Karpas-422 (cell line): ENCODE data around the gene ATP5PB. TPM values are rescaled to one million over a fixed set of nuclear protein-coding genes. Genes with fewer than 3 reads are reported as not detected.

Experiments
- DNase-seq: peaks from one replicate; pipeline ENCODE4 v3.0.0-alpha.2; 2015
- H2AFZ ChIP-seq: fragments of 200-600 bp; sonication (generic); 2 replicates; pipeline ENCODE4 v1.6.1; 2014; ENCODE audit warnings: antibody characterized with exemption, low read length, mixed read lengths
- H3K27ac ChIP-seq: fragments of 200-600 bp; sonication (generic); 2 replicates; pipeline ENCODE4 v1.5.1; 2014; ENCODE audit warnings: mild to moderate bottlenecking, low read length, moderate library complexity
- H3K27me3 ChIP-seq: fragments of 200-600 bp; sonication (generic); 2 replicates; pipeline ENCODE4 v1.6.1; 2014; ENCODE audit warnings: low read length, mixed read lengths
- H3K36me3 ChIP-seq: fragments of 200-600 bp; sonication (generic); 2 replicates; pipeline ENCODE4 v1.6.1; 2014; ENCODE audit warnings: low read length, mixed read lengths; ENCODE audit not compliant: insufficient read depth
- H3K4me1 ChIP-seq: fragments of 200-600 bp; sonication (generic); 2 replicates; pipeline ENCODE4 v1.6.1; 2014; ENCODE audit warnings: mild to moderate bottlenecking, low read length, mixed read lengths
- H3K4me2 ChIP-seq: fragments of 200-600 bp; sonication (generic); 2 replicates; pipeline ENCODE4 v1.6.1; 2014; ENCODE audit warnings: low read length, low read depth, mild to moderate bottlenecking; ENCODE audit not compliant: poor library complexity, severe bottlenecking
- H3K4me3 ChIP-seq: fragments of 200-600 bp; sonication (generic); 2 replicates; pipeline ENCODE4 v1.5.1; 2014; ENCODE audit warnings: mild to moderate bottlenecking, antibody characterized with exemption, low read length, mixed read lengths
- H3K79me2 ChIP-seq: fragments of 200-600 bp; sonication (generic); 2 replicates; pipeline ENCODE4 v1.6.1; 2014; ENCODE audit warnings: mild to moderate bottlenecking, low read length, mixed read lengths
- H3K9ac ChIP-seq: fragments of 200-600 bp; sonication (generic); 2 replicates; pipeline ENCODE4 v1.6.0; 2014; ENCODE audit warnings: low read length
- H3K9me2 ChIP-seq: fragments of 200-600 bp; sonication (generic), shearing (Covaris generic); replicated peaks from 2 replicates; pipeline ENCODE4 v1.6.0; 2014; ENCODE audit warnings: mild to moderate bottlenecking, low read length, moderate library complexity; ENCODE audit not compliant: insufficient read depth
- H3K9me3 ChIP-seq: fragments of 300-700, 200-600 bp; sonication (generic); 2 replicates; pipeline ENCODE4 v1.6.1; 2014; ENCODE audit warnings: low read length, mixed read lengths
- H4K20me1 ChIP-seq: fragments of 200-600 bp; sonication (generic); 2 replicates; pipeline ENCODE4 v1.6.1; 2014; ENCODE audit warnings: mild to moderate bottlenecking, antibody characterized with exemption, low read length, low read depth; ENCODE audit not compliant: insufficient read depth
- total RNA-seq: library from RNA; depleted of rRNA; stranded (reverse); fragments of >200 nt; shearing (Covaris generic); gene quantifications from 2 replicates; pipeline ENCODE4 v1.2.3, GENCODE V29; 2014; ENCODE audit warnings: low replicate concordance; rRNA removed

ATP5PB gene, protein sequence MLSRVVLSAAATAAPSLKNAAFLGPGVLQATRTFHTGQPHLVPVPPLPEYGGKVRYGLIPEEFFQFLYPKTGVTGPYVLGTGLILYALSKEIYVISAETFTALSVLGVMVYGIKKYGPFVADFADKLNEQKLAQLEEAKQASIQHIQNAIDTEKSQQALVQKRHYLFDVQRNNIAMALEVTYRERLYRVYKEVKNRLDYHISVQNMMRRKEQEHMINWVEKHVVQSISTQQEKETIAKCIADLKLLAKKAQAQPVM
- total RNA-seq, result 362 and 590 TPM in 2 replicates

DNA sequence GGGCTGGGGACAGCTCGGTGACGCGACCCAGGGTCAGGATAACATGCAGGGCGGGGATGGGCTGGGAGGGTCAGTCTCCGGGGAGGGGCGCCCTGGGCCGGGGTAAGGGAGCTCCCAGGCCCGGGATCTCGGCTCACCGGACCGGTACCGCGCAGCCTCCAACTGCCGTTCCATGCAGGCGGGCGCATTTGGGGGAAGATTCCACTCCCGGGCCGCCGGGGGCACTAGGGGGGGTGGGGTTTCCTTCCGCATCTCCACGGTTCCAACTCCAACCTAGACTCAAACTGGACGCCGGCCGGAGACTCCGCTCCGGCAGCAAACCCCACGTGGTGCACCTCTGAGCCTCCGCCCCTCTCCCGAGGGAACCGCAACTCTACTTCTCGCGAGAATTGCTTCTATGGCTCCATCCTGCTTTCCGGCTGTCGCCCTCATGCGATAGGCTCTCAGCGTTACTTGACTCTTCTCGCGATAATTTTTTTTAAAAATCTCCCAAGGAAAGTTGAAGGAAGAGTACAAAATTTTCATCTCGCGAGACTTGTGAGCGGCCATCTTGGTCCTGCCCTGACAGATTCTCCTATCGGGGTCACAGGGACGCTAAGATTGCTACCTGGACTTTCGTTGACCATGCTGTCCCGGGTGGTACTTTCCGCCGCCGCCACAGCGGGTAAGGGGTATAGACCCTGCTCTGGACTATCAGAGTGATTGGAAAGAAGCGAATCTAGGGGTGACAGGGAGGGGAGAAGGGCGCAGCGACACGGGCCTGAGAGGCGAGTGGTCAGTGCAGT is at the start of gene ATP5PB, which contains the start of gene WDR77:
TSS of gene ATP5PB (plus strand) at position 547 of the 785 bp plus-strand sequence. CDS start at position 625, 78 bp downstream.
TSS of gene WDR77 (minus strand) at position 339 of the 785 bp plus-strand sequence. CDS start at position 252, 87 bp downstream.
- Histone ChIP-seq H2AFZ (peak within 1 kb of the TSS; percentile 55; the same call in 1 of the 2 replicates), H3K79me2 (peaks cover 91% of the 10 kb centered on the region), H4K20me1 (0 out of 2 replicates have a peak, but pooled peaks cover 16% of the 10 kb centered on the region), H3K9ac (peak within 1 kb of the TSS; percentile 94), H3K4me3 (peak within 1 kb of the TSS; percentile 95), H3K36me3 (peaks cover 57% of the 10 kb centered on the region), H3K4me2 (peak within 1 kb of the TSS; percentile 90), H3K9me2 (0 out of 2 replicates have a peak, but pooled peaks cover 5% of the 10 kb centered on the region), H3K27me3 (no peaks in the 10 kb centered on the region), H3K9me3 (no peaks in the 10 kb centered on the region), H3K4me1 (peaks cover 33% of the 10 kb centered on the region), H3K27ac (peak within 1 kb of the TSS; percentile 55)
- peak; percentile 100 for DNase-seq

DNA sequence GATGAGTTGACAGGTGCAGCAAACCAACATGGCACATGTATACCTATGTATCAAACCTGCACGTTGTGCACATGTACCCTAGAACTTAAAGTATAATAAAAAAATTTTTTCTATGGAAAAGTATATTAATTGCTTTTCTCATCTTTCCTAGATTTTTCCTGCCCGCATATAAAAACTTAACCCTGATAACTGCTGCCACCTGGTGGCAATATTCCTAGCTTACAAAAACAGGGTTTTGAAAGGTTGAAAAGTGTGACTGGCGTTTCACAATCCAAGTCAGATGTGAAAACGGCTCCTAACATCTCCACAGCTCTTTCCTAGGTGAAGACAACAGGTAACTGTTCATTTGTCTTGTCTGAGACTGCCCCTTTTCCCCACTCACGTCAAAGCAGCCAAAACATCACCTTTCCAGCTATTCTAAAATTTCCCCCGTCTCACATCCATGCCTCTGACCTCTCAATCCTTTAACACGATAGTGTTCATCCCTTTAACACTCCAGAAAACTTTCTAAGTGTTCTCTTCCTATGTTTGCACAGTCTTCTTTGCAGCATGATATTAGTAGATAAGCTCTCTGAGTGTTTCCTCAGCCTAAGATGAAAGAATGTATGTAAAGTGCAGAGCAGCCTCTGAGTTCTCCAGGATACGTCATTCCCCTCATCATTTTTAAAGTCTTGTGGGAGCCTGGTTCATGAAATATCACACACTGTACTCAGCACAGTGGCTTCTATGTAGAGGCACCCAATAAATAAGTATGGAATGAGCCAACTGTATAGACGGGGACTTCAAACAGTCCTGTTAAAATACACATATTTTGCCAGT is 49.3 kb upstream of the ATP5PB start:
- H3K27me3 ChIP-seq, result no peaks in the 10 kb centered on the region
- H3K9me3 ChIP-seq, result no peaks in the 10 kb centered on the region
- H3K36me3 ChIP-seq, result no peaks in the 10 kb centered on the region
- H3K9ac ChIP-seq, result peak overlapping the region; percentile 12; the same call in 1 of the 2 replicates
- peak overlapping the region; percentile 42 for H3K4me2 ChIP-seq
- H3K9me2 ChIP-seq, result no peaks in the 10 kb centered on the region
- no peaks in the 10 kb centered on the region for H4K20me1 ChIP-seq
- H3K79me2 ChIP-seq, result no peaks in the 10 kb centered on the region
- peak overlapping the region; percentile 11; the same call in 1 of the 2 replicates for H3K4me3 ChIP-seq
- peak; percentile 76 for DNase-seq
- no peak overlapping the region for H3K27ac ChIP-seq
- 0 out of 2 replicates have a peak overlapping the region, but pooled peaks have one; percentile 30 for H2AFZ ChIP-seq
- H3K4me1 ChIP-seq, result peaks cover 14% of the 10 kb centered on the region

DNA sequence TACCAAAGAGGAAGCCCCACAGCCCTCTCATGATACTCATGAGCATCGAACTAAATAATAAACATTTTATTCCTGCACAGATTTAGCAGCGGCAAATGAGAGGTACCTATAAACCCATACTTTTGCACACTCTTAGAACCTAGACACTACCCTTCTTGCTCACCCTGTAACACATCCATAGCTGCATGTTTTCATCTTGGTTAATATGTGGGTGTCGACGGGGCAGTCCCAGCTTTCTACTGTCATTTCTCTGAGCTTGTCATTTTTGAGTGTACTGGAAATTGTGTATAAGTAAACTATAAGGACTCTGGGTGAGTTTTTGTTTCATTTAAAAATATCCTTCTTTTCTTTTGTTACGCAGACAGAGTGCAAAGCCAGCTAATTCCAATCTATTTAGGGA is 47.2 kb upstream of the ATP5PB start:
- Histone ChIP-seq H3K36me3 (no peaks in the 10 kb centered on the region), H3K27ac (no peak overlapping the region), H3K4me2 (no peak overlapping the region), H3K9ac (no peak overlapping the region), H4K20me1 (no peaks in the 10 kb centered on the region), H3K4me3 (no peak overlapping the region), H3K9me3 (no peaks in the 10 kb centered on the region), H3K27me3 (no peaks in the 10 kb centered on the region), H2AFZ (no peak overlapping the region), H3K79me2 (no peaks in the 10 kb centered on the region), H3K9me2 (no peaks in the 10 kb centered on the region), H3K4me1 (peaks cover 34% of the 10 kb centered on the region)
- no peak for DNase-seq

DNA sequence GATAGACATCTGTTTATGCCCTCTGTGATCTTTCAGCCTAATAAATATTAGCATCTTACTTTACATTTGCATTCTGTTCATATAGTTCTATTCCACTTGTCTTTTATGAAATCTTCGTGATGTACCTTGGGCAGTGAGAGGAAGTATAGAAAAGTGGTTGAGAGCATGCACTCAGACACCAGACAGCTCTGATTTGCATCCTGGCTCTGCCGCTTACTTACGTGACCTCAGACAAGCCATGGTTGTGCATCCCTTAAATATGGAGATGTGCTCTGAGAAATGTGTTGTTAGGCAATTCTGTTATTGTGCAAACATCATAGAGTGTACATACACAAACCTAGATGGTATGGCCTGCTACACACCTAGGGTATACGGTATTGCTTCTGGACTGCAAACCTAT is 44.7 kb upstream of the ATP5PB start:
- H3K9me2 ChIP-seq, result no peaks in the 10 kb centered on the region
- peak overlapping the region; percentile 47 for H3K4me2 ChIP-seq
- H3K27ac ChIP-seq, result no peak overlapping the region
- no peaks in the 10 kb centered on the region for H3K9me3 ChIP-seq
- H2AFZ ChIP-seq, result peak overlapping the region; percentile 19; the same call in 1 of the 2 replicates
- no peaks in the 10 kb centered on the region for H3K27me3 ChIP-seq
- DNase-seq, result peak; percentile 70
- peak overlapping the region; percentile 32; the same call in 1 of the 2 replicates for H3K9ac ChIP-seq
- no peaks in the 10 kb centered on the region for H3K36me3 ChIP-seq
- H3K79me2 ChIP-seq, result no peaks in the 10 kb centered on the region
- H4K20me1 ChIP-seq, result no peaks in the 10 kb centered on the region
- H3K4me3 ChIP-seq, result peak overlapping the region; percentile 22; the same call in 1 of the 2 replicates
- H3K4me1 ChIP-seq, result peaks cover 36% of the 10 kb centered on the region

DNA sequence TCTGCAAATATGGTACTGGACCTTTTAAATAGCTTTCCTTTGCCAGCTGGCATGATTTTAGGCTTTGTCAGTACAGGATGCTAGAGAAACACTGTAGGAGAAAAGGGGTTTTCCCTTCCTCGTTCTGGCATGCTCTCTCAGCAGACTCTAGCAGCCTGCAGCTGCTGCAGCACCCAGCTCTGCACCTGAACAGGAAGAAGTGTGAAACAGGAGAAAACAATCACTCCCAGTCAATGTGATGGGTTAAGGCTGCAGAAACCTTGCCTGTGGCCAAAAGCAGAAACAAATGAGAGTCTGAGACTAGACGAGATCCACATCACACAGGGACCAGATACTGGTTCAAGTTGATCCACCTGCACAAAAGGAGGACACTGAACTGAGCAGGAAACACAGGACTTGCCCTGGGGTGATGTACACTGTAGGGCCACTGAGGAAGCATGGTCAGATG is 42.9 kb upstream of the ATP5PB start:
- Histone ChIP-seq H2AFZ (peak overlapping the region; percentile 13; the same call in 1 of the 2 replicates), H3K36me3 (no peaks in the 10 kb centered on the region), H3K4me1 (peaks cover 32% of the 10 kb centered on the region), H3K27ac (peak overlapping the region; percentile 64; the same call in 1 of the 2 replicates), H3K9ac (peak overlapping the region; percentile 44), H3K4me2 (peak overlapping the region; percentile 44), H3K27me3 (no peaks in the 10 kb centered on the region), H3K9me2 (no peaks in the 10 kb centered on the region), H4K20me1 (no peaks in the 10 kb centered on the region), H3K79me2 (no peaks in the 10 kb centered on the region), H3K9me3 (no peaks in the 10 kb centered on the region), H3K4me3 (peak overlapping the region; percentile 9; the same call in 1 of the 2 replicates)
- peak; percentile 63 for DNase-seq

DNA sequence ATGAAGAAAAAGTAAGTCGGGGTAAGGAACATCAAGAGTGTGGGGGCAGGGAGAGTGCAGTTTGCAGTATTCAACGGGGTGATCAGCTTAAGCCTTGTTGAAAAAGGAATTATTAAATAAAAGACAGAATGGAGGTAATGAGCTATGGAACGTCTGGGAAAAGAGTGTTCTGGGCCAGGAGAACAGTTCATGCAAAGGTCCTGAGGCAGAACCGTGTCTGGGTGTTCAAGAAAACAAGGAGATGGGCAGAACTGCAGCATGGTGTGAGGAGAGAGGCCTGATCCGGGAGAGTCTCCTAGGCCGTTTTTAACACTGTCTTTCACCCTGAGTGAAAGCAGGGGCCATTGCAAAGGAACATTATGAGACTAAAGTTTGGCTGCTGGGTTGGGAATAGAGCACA is 42.0 kb upstream of the ATP5PB start:
- H2AFZ ChIP-seq, result no peak overlapping the region
- H3K27ac ChIP-seq, result no peak overlapping the region
- H3K79me2 ChIP-seq, result no peaks in the 10 kb centered on the region
- H3K36me3 ChIP-seq, result no peaks in the 10 kb centered on the region
- no peaks in the 10 kb centered on the region for H3K9me2 ChIP-seq
- no peaks in the 10 kb centered on the region for H3K9me3 ChIP-seq
- H3K4me2 ChIP-seq, result peak overlapping the region; percentile 44
- no peak overlapping the region for H3K9ac ChIP-seq
- no peaks in the 10 kb centered on the region for H3K27me3 ChIP-seq
- H4K20me1 ChIP-seq, result no peaks in the 10 kb centered on the region
- H3K4me3 ChIP-seq, result no peak overlapping the region
- peaks cover 32% of the 10 kb centered on the region for H3K4me1 ChIP-seq
- DNase-seq, result no peak

DNA sequence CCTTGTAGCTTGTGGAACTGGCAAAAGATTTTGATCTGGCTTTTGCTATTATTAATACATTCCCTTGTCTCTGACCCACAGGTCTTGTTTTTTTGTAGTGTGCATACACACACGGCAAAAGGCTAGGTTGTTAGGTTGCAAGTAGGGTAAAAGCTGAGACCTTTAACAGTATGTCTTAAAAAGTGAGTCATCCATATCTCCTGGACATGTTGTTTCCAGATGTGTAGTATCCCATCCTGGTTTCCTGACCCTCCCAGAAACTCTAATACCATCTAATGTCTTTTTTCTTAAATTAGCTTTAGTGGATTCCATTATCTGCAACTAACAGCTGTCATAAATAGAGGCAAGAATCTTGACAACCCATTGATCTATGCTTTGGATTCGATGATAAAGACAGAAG is 36.4 kb upstream of the ATP5PB start:
- no peaks in the 10 kb centered on the region for H3K27me3 ChIP-seq
- no peaks in the 10 kb centered on the region for H3K36me3 ChIP-seq
- peaks cover 7% of the 10 kb centered on the region for H3K4me1 ChIP-seq
- H2AFZ ChIP-seq, result no peak overlapping the region
- no peak overlapping the region for H3K4me2 ChIP-seq
- no peak overlapping the region for H3K27ac ChIP-seq
- no peak for DNase-seq
- H3K4me3 ChIP-seq, result no peak overlapping the region
- H3K9me2 ChIP-seq, result no peaks in the 10 kb centered on the region
- no peaks in the 10 kb centered on the region for H3K79me2 ChIP-seq
- no peaks in the 10 kb centered on the region for H4K20me1 ChIP-seq
- no peaks in the 10 kb centered on the region for H3K9me3 ChIP-seq
- no peak overlapping the region for H3K9ac ChIP-seq
